HG02943 (cell line): ENCODE results near the gene OR10A3.

Experiments used
- ATAC-seq: cut with Tn5 transposase; IDR thresholded peaks from one replicate; pipeline ENCODE4 v1.9.1; 2021; ENCODE audit warnings: mild to moderate bottlenecking, low read depth, moderate library complexity; ENCODE audit not compliant: unreplicated experiment

Gene OR10A3

DNA sequence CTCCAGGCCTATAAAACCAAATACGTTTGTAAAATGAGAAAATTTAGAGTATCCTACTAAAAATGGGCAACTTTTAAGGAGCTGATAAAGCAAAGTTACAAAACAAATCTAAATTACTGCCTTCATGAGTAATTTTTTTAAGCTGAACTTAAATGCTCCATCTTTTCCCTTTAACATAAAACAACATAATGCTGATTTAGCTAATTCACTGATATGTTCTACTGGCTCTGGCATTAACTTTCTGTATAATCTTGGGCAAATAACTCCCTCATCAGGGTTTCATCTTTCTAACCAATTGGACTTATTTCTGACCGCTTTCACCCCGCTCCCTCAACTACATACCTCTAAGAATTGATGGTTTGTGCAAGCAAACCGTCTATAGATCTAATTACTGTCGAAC is 362 bp downstream of the OR10A3 start:
- ATAC-seq: no peak

DNA sequence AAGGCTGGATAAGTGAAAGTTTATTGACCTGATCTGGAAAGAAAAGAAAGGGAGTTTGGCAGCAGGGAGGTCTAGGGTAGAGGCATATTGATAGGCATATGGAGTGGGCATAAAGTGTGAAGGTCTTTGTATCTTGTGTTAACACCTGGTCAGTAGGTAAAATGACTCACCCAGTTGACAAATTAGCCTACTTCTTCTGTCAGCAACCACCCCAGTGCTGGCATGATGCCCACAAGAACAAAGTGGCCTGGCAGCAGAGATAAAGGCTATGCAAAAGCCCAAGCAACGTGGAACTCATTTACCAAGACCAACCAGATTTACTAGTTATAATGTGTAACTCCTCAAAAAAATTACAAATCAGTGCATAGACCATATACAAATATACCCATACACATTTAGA is 4.9 kb downstream of the OR10A3 start:
- ATAC-seq: no peak

DNA sequence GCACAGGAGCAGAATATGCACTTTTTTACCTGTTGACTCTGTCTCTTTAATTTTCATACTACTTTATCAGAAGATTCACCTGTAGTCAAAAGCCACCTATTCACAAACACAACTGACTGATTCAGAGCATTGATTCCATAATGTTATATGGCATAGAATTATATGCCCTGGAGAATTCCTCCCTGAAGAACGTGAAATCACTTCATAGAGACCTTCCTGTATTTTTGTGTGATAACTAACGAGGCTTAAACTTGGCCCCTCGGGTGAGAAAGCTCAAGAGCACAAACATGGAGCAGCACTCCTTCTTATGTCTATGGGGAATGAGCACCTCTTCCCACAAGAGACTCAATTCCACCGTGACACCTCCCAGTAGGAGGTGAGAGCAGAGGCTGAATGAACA is 10.3 kb downstream of the OR10A3 start, which contains the start of gene OR10A6:
OR10A6 (minus strand) TSS at position 101 of the 400 bp plus-strand sequence. CDS start 2,606 bp downstream, outside the sequence.
- no peak for ATAC-seq

DNA sequence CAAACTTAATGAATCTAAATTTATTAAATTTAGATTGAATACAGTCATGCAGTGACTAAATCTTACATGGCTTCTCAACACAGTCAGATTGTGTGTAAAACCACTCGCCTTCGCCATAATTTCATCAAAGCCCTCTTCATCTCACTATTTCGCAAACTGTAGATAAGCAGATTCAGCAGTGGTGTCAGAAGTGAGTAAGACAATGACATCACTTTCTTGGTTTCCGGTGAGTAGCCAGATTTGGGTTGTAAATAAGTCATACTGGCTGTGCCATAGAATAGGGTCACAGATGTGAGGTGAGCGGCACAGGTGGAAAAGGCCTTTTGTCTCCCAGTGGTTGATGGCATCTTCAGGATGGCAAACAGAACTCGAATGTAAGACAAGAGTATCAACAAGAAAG is 13.9 kb downstream of the OR10A3 start:
- ATAC-seq: no peak

DNA sequence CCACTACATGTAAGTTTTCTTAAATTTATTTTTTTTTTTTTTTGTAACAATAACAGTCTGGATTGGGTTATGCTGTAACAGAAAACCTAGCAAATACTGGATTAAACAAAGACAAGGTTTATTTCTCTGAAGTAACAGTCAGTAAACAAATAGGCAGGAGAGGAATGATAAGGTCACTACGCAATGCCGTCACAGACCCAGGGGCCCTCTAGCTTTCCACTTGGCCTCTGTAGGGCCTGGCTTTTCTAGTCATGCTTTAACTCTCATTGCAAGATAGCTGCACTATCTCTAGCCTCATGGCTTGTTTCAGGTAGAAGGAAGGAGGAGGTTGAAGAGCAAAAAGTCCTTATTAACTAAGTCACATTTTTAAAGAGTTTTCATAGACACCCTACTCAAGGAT is 17.0 kb downstream of the OR10A3 start:
- ATAC-seq: no peak

DNA sequence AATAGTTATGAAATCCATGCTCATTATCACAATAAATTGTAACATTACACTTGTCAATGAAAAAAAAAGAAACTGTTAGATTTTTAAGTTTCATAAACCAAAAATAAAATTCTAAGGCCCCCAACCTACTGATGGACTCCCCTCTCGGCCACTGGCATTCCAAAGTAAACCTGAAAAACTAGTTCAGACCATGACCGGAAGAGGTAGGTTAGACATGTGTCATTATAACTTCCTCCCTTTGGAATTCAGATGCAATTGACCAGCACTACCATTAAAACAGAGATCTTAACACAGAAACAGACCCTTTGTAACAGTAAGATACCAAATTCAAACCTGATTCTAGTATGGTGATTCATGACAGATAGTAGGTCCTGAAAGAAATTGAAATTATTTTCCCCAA is 23.4 kb downstream of the OR10A3 start:
- no peak for ATAC-seq

DNA sequence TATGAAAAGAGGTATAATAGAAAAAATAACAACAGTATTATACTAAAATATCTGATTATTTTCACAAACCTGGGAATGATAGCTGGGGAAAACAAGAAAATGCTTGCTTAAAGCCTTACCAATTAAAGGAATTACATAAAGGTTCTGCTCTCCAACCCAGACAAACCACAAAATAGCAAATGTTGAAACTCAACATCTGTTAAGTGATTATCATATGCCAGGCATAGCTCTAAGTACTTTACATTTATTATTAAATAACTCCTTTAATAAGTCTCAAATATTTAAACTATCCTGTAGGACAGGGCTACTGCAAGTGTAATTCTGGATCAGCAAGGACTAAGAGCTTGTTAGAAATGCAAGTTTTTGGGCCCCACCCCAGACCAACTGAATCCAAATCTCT is 30.5 kb downstream of the OR10A3 start:
- no peak for ATAC-seq

DNA sequence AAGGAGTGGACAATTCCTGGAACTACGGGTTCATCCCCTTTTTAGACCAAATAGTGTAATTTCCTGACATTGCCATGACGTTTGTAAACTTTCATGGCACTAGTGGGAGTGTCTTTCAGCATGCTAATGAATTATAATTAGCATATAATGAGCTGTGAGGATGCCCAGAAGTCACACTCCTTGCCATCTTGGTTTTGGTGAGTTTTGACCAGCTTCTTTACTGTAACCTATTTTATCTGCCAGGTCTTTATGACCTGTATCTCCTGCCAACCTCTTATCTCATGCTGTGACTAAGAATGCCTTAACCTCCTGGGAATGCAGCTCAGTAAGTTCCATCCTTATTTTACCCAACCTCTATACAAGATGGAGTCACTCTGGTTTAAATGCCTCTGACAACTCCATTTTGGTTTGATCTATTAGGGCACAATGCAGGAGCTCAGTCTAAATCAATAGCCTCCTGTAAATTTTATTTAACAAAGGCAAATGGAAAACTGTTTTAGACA is 31.2 kb downstream of the OR10A3 start:
- ATAC-seq: no peak

DNA sequence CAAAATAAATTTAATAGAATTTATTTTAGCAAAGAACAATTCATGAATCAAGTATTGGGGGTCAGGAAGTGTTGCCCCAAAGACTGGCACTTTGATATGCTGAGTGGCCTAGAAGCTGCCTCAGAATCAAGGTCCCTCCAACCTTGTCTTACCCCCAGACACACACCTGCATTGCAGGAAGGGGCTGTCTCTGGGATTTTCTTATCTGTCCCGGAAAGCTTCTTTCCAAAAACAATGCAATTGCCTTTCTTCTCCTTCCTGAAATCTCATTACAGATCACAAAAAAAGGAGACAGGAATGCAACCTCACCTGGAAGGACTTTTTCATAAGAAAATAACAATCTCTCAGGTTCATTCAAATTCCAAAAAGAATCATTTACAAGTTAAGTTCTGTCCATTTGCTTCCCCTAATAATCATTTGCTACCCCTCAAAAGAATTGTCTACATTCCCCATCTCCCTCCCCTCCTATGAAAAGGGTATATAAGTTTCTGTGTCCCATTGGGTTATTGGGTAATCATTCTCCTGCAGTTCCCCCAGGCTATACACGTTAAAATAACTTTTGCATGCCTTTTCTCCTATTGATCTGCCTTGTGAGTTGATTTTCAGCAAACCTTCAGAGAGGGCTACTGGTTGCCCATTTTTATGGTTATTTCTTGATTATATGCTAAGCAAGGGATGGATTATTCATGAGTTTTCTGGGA is 31.8 kb downstream of the OR10A3 start:
- no peak for ATAC-seq

DNA sequence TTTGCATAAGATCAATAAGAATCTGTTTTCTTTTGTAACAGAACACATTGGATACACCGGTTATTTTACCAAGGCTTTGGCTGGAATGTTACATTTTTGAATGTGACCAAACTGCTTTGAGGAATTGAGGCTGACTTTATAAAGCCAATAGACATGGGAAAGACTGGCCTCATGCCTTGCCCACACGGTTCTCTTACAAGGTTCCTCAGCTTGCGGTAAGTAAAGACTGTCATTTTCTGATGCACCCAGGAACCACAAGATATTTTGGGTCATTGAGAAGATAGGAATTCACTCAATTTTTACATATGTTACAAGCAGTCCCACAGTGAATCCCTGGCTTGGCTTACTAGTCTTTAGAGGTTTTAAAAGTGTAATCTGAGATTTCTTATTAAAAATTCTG is 34.4 kb downstream of the OR10A3 start:
- no peak for ATAC-seq

DNA sequence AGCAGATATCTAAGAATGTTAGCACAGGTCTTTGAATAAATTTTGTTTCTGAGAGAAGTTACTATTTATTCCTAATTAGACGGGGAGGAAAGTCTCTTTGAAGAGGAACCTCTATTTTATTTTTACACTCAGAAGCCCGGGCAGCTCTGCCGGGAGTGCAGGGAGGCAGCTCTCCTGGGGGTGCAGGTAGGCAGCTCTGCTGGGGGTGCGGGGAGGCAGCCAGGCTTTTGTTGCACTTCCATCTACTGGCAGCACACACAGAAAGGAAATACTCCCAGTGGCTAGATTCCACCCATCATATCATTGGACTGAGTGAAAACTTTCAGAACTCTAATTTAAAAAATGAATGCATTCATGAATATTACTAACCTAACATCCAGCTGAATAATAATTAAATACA is 35.0 kb downstream of the OR10A3 start:
- ATAC-seq: no peak

DNA sequence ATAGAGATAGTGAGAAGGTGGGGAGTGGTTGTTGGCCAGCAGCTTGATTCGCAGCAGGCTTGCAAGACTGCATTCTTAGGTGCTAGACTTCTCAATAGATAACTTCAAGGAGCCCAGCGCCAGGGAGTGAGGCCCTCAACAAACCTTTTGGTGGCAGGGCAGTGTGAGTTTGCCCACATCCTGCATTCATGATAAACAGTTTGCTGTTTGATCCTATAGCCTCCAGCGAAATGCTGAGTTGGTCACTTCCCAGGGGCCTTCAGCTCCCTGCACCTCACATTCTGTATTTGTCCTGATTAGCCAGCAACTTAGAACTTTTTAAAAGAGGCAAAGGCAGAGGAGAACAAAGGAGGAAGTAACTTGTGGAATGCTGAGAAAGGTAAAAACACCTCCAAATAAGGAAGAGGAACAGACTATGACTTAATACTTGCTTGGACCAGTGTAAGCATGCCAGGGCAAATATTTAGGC is 35.5 kb downstream of the OR10A3 start:
- ATAC-seq: no peak

DNA sequence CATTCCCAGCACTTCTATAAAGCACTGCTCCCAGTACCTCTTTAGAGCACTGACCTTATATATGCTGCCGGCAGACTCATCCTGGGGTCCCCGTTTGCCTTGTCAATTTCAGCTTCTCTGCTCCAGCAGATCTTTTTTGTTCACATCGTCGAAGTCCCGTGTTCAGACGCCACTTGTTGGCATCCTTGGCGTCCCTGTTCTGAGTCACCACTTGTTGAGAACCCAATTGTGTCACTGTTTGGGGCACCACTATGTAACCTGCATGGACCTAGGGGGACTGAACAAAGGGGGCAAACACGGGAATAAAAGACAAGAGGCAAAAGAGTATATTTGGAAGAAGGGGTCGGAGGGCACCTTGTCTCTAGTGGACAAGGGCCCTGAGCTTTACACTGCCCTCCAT is 36.0 kb downstream of the OR10A3 start:
- no peak for ATAC-seq

DNA sequence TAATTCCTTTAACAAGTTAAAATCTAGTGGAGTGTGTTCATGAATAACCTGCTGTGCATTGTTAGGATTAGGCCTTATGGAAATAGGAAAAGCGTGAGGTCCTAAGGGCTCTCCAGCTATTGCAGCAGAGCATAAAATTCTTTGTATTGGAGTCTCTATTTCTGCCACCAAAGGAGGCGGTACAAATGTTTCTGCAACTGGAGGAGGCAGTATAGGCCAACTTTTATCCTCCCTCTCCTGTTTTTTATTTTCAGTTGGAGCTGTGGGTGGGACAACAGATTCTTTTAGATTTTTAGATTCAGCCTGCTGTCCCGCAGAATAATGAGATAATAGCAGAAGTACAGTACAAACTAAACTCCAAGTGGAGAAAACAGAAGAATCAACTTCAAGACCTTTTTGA is 36.6 kb downstream of the OR10A3 start:
- no peak for ATAC-seq

DNA sequence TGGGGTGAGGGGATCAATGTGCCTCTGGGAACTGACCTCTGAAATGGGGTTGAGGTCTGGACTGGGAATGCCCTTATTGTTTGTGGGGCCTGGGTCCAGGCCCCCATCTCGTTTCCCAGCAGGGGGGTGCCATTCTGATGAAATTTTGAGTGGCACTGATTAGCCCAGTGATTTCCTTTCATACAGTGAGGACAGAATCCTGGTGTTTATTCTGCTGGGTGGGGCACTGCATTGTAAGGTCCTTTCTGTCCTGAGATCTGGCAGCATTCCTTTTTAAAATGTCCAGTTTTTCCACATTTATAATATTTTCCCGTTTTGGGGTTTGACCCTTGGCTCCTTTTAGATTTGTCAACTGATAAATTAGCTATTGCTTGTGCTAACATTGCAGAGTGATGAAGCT is 37.6 kb downstream of the OR10A3 start:
- no peak for ATAC-seq

DNA sequence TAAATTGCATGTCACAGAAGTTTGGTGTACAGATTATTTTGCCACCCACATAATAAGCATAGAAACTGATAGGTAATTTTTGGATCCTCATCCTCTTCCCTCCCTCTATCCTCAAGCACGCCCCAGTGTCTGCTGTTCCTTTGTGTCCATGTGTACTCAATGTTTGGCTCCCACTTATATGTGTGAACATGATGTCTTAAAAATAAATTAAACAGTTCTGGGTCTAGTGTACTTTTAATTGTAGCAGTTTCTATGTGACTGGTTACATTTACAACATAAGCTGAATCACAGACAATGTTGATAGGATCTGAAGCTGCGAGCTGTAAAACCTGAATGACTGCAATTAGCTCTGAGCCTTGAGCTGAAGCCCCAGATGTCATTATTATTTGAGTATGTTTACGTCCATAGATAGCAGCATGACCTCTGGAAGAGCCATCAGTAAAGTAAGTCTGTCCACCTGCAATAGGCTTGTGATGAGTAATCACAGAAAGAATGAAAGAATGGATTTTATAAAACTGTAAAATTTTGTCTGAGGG is 40.1 kb downstream of the OR10A3 start:
- ATAC-seq: no peak

DNA sequence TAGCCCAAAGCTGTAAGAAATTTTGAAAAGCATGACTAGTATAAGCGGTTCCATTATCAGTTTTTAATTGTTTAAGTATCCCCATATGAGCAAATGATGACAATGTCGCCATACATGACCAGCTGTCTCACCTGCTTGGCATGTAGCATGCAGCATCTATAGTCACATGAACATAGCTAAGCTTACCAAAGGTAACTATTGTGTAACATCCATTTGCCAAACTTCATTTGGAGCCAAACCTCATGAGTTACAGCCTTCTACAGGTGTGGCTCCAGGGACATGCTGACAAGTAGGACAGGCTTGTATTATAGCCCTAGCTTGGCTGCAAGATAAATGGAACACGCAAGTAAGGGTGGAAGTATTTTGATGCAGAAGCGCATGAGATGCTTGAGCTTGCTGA is 40.8 kb downstream of the OR10A3 start:
- ATAC-seq: no peak

DNA sequence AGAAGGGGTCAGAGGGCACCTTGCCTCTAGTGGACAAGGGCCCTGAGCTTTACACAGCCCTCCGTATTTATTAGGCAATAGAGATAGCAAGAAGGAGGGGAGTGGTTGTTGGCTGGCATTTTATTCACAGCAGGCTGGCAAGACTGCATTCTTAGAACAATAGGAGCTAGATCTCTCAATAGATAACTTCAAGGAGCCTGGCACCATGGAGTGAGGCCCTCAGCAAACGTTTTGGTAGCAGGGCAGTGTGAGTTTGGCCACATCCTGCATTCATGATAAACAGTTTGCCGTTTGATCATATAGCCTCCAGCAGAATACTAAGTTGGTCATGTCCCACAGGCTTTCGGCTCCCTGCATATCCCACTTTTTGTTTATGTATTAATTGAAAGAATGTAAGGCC is 42.1 kb downstream of the OR10A3 start:
- no peak for ATAC-seq

DNA sequence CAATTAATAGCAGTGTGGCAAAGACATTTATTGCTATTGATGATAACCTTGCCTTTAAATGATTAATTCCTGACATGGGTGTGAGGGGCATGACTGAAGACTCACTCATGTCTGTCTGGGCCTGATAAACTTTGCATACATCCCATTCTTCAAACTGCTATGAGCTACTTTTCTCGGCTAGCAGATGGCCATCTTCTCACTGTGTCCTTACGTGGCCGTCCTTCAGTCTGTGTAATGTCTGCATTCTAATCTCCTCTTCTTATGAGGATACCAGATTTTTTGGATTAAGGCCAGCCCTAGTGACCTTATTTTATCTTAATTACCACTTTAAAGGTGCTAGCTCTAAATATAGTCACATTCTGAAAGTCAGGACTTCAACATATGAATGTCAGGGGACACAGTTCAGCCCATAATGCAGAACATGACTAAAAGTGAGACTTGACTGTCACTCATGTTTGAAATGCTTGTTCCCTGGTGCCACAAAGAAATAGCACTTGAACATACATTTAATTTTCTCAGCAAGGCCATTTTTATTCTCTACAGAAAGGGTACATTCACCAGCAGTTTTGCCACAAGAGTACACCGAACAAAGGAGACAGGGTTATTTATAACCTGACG is 42.7 kb downstream of the OR10A3 start:
- no peak for ATAC-seq

DNA sequence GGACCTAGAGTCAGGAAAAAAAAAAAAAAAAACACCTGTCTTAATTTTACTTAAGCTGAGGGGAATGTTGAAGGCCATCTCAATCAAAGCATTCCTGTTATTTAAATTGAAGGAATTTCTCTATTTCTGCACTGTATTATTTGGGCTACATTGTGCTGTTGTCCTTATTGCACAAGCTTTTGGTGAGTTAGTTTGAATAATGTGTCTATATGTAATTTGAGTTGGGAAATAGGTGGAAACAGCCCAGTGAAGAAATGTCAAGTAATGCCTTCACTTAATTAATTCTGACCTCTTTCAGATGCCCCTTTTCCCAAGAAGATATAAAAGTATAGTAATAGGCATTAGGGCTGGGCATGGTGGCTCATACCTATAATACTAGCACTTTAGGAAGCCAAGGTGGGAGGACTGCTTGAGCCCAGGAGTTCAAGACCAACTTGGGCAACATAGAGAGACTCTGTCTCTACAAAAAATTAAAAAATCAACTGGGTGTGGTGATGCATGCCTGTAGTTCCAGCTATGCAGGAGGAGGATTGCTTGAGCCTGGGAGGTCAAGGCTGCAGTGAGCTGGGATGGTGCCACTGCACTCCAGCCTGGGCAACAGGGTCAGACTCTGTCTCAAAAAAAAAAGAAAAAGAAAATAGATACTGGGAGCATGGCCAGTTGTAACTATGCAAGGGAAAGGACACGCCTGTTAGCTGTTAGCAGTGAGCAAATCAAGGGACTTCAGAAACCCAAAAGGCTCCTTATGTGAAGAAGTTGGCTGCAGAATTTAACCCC is 45.3 kb downstream of the OR10A3 start:
- ATAC-seq: no peak

DNA sequence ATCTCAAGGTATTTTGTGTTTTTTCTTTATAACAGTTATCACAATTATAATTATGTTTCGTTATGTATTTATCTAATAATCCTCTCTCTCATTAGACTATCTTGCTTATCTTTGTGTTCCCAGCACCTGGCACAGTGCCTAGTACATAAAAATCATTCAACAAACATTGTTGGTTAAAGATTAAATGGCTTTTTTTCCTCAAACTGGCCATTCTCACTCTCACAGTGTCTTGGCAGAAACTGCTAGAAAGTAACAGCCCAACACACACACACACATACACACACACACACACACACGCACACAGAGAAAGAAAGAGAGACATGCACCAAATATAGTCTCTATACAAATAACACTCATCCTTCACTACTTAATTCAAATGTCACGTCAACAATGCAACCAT is 47.3 kb downstream of the OR10A3 start:
- ATAC-seq: no peak
